Heart right ventricle (tissue), 16 donors: ENCODE results near the gene UBTD1. TPM values are rescaled to one million over a fixed set of nuclear protein-coding genes. Genes with fewer than 3 reads are reported as not detected.
A peak's percentile ranks its signal among the peaks of the same experiment; 100 is the strongest.
"Not testable (repeated sequence)": the region's sequence is repeated elsewhere in the genome, so short reads cannot be mapped to it uniquely, and the experiment has no call there.

Experiments used
- ATAC-seq, 8 donors: fragments of 200-7000 bp; cut with Tn5 transposase; one replicate each; pipeline ENCODE4 v1.9.1; 2020; ENCODE audit warnings: mild to moderate bottlenecking in 8 of 8, moderate library complexity in 8 of 8, moderate number of reproducible peaks in 1 of 8
- DNase-seq, 2 donors: peaks; one replicate each; pipeline ENCODE4 v3.0.0-alpha.2; 2020
- H3K27ac ChIP-seq, 10 donors: fragments of 200-600 bp; sonication (generic) in 2 of 10; one replicate each; pipeline versions ENCODE4 v1.5.0 to v1.8.0; 2020 to 2022; ENCODE audit warnings: mild to moderate bottlenecking in 3 of 10
- H3K27me3 ChIP-seq, 7 donors: fragments of 200-600 bp; one replicate each; pipeline ENCODE4 v1.8.0; 2021 to 2022; ENCODE audit warnings: mild to moderate bottlenecking in 2 of 7
- H3K36me3 ChIP-seq, 9 donors: fragments of 200-600 bp; sonication (generic) in 1 of 9; one replicate each; pipeline versions ENCODE4 v1.5.0 to v1.8.0; 2020 to 2022; ENCODE audit warnings: mild to moderate bottlenecking in 2 of 9
- H3K4me1 ChIP-seq, 9 donors: fragments of 200-600 bp; sonication (generic) in 1 of 9; one replicate each; pipeline versions ENCODE4 v1.5.0 to v1.8.0; 2020 to 2022; ENCODE audit warnings: mild to moderate bottlenecking in 4 of 9
- H3K4me3 ChIP-seq, 10 donors: fragments of 200-600 bp; sonication (generic) in 2 of 10; one replicate each; pipeline versions ENCODE4 v1.5.0 to v1.8.0; 2020 to 2022; ENCODE audit warnings: mild to moderate bottlenecking in 7 of 10, moderate library complexity in 2 of 10
- H3K9me3 ChIP-seq, 11 donors: fragments of 200-600 bp in 10 of 11; sonication (generic) in 2 of 11; one replicate each; pipeline versions ENCODE4 v1.5.0 to v1.8.0; 2013 to 2022; ENCODE audit warnings: mild to moderate bottlenecking in 2 of 11, control low read depth in 1 of 11, moderate library complexity in 1 of 11
- WGBS, 2 donors: extraction: QIAGEN DNeasy Blood & Tissue Kit; methylation state at CpG; one replicate each; pipeline ENCODE4 v1.1.7; 2013; ENCODE audit warnings: inconsistent platforms in 1 of 2; 5-methylcytosine and 5-hydroxymethylcytosine counted together
- intact Hi-C, 10 donors: fragments of 100-400 bp; cut with DNase I; formaldehyde crosslinking; loops; one replicate each; pipeline versions ENCODE4 v1.11.1 to v1.14.2; 2022
- polyA plus RNA-seq, 2 donors: library from polyadenylated mRNA; stranded (reverse); fragments of 200-250 nt; gene quantifications; one replicate each; pipeline ENCODE4 v1.2.3, GENCODE V29; 2013
- total RNA-seq, 10 donors: library from RNA; stranded (reverse); fragmentation: NEBNext Ultra II Directional in 3 of 10; extraction: Animal tissue kit (Norgen Biotek cat#: 25700) in 3 of 10; gene quantifications; one replicate each; pipeline versions ENCODE4 v1.2.1 to v1.2.4, GENCODE V29; 2021 to 2023
- TF ChIP-seq, protein P1 (sequence below), 9 donors: fragments of 200-600 bp; sonication (generic) in 2 of 9; IDR thresholded peaks; one replicate each; pipeline versions ENCODE4 v1.5.0 to v1.8.0; 2021 to 2022; ENCODE audit warnings: antibody characterized with exemption in 9 of 9, mild to moderate bottlenecking in 5 of 9, moderate library complexity in 1 of 9
- donor health status: Arrhythmogenic right ventricular cardiomyopathy.
- donor health status: ischemic (EF 13 %, LVEDD 7.1; RV severe dilation, severe dysfunction).
- donor health status: healthy with polysubstance abuse.
- donor health status: DM: no; HTN: yes; CAD: no.
- donor health status: DM: no; HTN: no; CAD: no.
- donor health status: ischemic (EF 25% LVEDD 6.9; RV normal size, moderate dysfunction).
- donor health status: ischemic (EF 25% LVEDD 5.7; RV mildly dilated, moderate dysfunction).
- donor health status: healthy.
- donor health status: DM: yes; HTN: yes; CAD: no.
- donor health status: Ischemic cardiomyopathy.
- donor health status: ischemic (EF 35%, LVEDD 5.7; RV mildly dilated, moderate dysfunction).
- donor health status: nonischemic (EF 11% LVEDD 7.7; RV severe dilation, severe dysfunction).
- donor health status: DM: yes; HTN: yes; CAD: no.
- donor health status: PGD.
- donor health status: ischemic (EF 29% LVEDD 5.4; RV normal size, mild dysfunction).
- donor health status: nonischemic (EF 23%, LVEDD 6.1; RV moderate dilation, normal function).

The UBTD1 gene
- total and polyA plus RNA-seq, 12 donors, result 13.6 to 56.0 (median 21.3) TPM

DNA sequence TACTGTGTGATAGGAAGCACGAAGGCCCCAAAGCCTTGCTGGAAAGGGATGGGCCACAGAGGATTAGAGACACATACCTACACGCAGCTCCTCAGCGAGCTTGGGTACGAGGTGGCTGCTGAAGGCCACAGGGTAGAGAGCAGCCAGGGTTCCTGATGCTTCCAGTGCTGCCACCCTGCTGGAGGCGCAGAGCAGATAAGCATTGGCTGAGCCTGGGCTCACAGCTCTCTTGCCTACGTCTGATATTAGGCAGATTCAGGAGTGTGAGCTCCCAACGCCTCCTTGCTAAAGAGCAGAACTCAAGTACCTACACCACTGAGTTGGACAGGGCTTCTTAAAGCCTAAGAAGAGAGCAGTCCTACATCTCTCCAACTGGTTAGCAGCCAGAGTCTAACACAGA, 32.7 kb upstream of the UBTD1 start:
- WGBS, 2 donors, result 83 to 88% methylated on average over 7 of the region's 7 CpGs
- peaks cover 0 to 100% (median 90%) of the 10 kb centered on the region in 9 donors for H3K36me3 ChIP-seq
- H3K4me3 ChIP-seq, result no peak overlapping the region
- no peaks in the 10 kb centered on the region for H3K9me3 ChIP-seq
- H3K27ac ChIP-seq, result peak overlapping the region in 3 of 10 donors; percentile 6 to 44 (median 18)
- no peaks in the 10 kb centered on the region for H3K27me3 ChIP-seq
- intact Hi-C loops, result loop anchor here in 1 of 10 donors (10.0 kb wide), 1 partner anchor 149 kb away; no protein-coding TSS in a partner anchor
- ATAC-seq, result peak in 1 of 8 donors; percentile 18
- TF ChIP-seq, protein P1, sequence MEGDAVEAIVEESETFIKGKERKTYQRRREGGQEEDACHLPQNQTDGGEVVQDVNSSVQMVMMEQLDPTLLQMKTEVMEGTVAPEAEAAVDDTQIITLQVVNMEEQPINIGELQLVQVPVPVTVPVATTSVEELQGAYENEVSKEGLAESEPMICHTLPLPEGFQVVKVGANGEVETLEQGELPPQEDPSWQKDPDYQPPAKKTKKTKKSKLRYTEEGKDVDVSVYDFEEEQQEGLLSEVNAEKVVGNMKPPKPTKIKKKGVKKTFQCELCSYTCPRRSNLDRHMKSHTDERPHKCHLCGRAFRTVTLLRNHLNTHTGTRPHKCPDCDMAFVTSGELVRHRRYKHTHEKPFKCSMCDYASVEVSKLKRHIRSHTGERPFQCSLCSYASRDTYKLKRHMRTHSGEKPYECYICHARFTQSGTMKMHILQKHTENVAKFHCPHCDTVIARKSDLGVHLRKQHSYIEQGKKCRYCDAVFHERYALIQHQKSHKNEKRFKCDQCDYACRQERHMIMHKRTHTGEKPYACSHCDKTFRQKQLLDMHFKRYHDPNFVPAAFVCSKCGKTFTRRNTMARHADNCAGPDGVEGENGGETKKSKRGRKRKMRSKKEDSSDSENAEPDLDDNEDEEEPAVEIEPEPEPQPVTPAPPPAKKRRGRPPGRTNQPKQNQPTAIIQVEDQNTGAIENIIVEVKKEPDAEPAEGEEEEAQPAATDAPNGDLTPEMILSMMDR (IDR thresholded peaks at IDR 0.05), result no peak
- no peak for DNase-seq
- H3K4me1 ChIP-seq, result peaks cover 0 to 16% (median 4%) of the 10 kb centered on the region in 9 donors

DNA sequence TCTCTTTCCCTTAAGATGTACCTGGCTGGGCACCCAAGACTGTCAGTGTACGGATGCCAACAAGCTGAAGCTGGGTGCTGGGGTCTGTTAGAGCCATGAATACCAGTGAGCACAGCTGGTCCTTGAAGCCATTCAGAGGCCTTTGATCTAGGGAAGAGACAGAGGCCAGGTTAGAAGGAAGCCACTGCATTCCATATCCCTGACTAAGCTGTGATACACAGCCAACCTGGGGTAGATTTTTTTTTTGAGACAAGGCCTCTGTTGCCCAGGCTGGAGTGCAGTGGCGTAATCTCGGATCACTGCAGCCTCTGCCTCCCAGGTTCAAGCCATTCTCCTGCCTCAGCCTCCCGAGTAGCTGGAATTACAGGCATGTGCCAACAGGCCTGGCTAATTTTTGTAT, 32.0 kb upstream of the UBTD1 start:
- Histone ChIP-seq H3K9me3 (no peaks in the 10 kb centered on the region), H3K27me3 (no peaks in the 10 kb centered on the region), H3K4me1 (peaks cover 0 to 16% (median 4%) of the 10 kb centered on the region in 9 donors), H3K4me3 (no peak overlapping the region), H3K27ac (peak overlapping the region in 1 of 10 donors; percentile 6), H3K36me3 (peaks cover 0 to 100% (median 82%) of the 10 kb centered on the region in 9 donors)
- TF ChIP-seq, protein P1 (IDR thresholded peaks at IDR 0.05), result no peak
- 88 to 90% methylated on average over 4 of the region's 4 CpGs for WGBS, 2 donors
- ATAC-seq (no peak), DNase-seq (no peak)
- intact Hi-C loops, result loop anchor here in 1 of 10 donors (10.0 kb wide), 1 partner anchor 148 kb away; no protein-coding TSS in a partner anchor

DNA sequence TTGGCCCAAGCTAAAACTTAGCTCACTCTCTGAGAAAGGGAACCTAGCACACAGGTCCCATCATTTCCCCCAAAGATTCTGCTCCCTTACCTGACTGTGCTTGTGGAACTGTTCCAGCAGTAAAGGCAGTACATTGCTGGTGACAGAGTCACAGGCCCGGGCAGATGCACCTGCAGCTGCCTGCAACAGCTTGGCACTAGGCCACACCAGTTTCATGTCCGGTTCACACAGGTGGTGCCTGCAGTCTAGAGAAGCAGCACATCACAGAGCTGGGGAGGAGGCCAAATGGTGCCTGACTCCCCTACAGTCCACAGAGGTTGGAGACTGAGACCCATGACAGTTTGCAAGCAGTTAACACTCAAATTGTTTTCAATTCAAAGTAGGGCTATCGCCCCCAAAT, 30.6 kb upstream of the UBTD1 start:
- H3K4me1 ChIP-seq, result peaks cover 0 to 16% (median 4%) of the 10 kb centered on the region in 9 donors
- TF ChIP-seq, protein P1 (IDR thresholded peaks at IDR 0.05), result no peak
- peaks cover 0 to 100% (median 83%) of the 10 kb centered on the region in 9 donors for H3K36me3 ChIP-seq
- 79 to 84% methylated on average over 3 of the region's 3 CpGs for WGBS, 2 donors
- no peak overlapping the region for H3K4me3 ChIP-seq
- no peak overlapping the region for H3K27ac ChIP-seq
- no peaks in the 10 kb centered on the region for H3K9me3 ChIP-seq
- no peak for DNase-seq
- no peak for ATAC-seq
- intact Hi-C loops, result loop anchor here in 1 of 10 donors (10.0 kb wide), 1 partner anchor 147 kb away; no protein-coding TSS in a partner anchor
- H3K27me3 ChIP-seq, result no peaks in the 10 kb centered on the region

DNA sequence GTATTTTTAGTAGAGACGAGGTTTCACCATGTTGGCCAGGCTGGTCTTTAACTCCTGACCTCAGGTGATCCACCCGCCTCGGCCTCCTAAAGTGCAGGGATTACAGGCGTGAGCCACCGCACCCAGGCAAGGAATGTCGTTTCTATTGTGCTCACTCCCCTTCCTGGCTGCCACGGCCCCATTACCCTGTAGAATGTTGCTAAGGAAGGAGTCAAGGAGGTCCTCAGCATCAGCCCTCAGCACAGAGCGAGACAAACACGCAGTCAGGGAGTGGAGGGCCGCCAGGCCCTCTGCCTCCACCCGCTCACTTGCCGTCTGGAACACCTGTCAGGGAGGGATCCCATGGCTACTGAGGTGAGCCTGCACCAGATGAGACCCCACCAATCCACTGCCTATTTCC, 29.9 kb upstream of the UBTD1 start:
- 90 to 93% methylated on average over 12 of the region's 12 CpGs for WGBS, 2 donors

DNA sequence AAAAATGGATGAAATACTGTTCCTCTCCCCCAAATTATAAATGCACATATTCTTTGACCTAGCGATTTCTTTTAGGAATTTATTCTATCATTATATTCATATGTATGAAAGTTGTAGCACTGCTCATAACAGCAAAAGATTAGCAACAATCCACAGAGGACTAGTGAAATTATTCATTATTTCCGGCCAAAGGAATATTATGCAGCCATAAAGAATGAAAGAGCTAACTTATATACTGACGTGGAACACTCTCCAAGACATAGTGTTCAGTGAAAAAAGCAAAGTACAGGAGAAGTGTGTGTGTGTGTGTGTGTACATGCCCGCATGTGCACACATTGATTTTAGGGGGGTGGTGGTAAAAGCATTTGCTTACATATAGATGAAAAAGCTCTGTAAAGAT, 23.8 kb upstream of the UBTD1 start:
- 98 to 99% methylated on average over 4 of the region's 4 CpGs for WGBS, 2 donors
- no peaks in the 10 kb centered on the region for H3K27me3 ChIP-seq
- H3K27ac ChIP-seq, result no peak overlapping the region
- peaks cover 0 to 100% (median 73%) of the 10 kb centered on the region in 9 donors for H3K36me3 ChIP-seq
- H3K4me1 ChIP-seq, result peaks cover 0 to 16% (median 0%) of the 10 kb centered on the region in 9 donors
- no peaks in the 10 kb centered on the region for H3K9me3 ChIP-seq
- TF ChIP-seq, protein P1 (IDR thresholded peaks at IDR 0.05), result no peak
- DNase-seq (no peak), ATAC-seq (no peak)
- H3K4me3 ChIP-seq, result no peak overlapping the region
- intact Hi-C loops, result no loop called here

More for the DNA sequence above, 29.9 kb upstream of the UBTD1 start:
- ATAC-seq, H3K27me3 ChIP-seq, DNase-seq, H3K27ac ChIP-seq, H3K9me3 ChIP-seq, H3K4me3 ChIP-seq: not testable (repeated sequence)
- Histone ChIP-seq H3K36me3 (peaks cover 0 to 100% (median 86%) of the 10 kb centered on the region in 9 donors), H3K4me1 (peaks cover 0 to 12% (median 2%) of the 10 kb centered on the region in 9 donors)
- intact Hi-C loops, result loop anchor here in 1 of 10 donors (10.0 kb wide), 1 partner anchor 146 kb away; no protein-coding TSS in a partner anchor
